GM12878 (cell line): ENCODE results near the gene LEMD2. TPM values are rescaled to one million over a fixed set of nuclear protein-coding genes. Genes with fewer than 3 reads are reported as not detected.

Experiments
- ATAC-seq: fragments of 200-7000 bp; cut with Tn5 transposase; 3 replicates; pipeline ENCODE4 v1.9.1; 2020; ENCODE audit warnings: mild to moderate bottlenecking, moderate library complexity
- BruUV-seq: library from RNA; stranded (reverse); fragments of 400-500 nt; replicated peaks from 2 replicates; lab custom pipeline; 2021; lab: Mats Ljungman, UMichigan
- CTCF ChIA-PET: fragments of 300-600 bp; sonication (Branson Sonifier 250); formaldehyde crosslinking; extraction: SDS; loops from one replicate; lab custom pipeline; 2021; ENCODE audit warnings: inconsistent platforms; lab: Yijun Ruan, JAX
- POLR2A ChIA-PET: fragments of 350-600 bp; formaldehyde crosslinking; extraction: SDS; loops from one replicate; lab custom pipeline; 2021; ENCODE audit warnings: inconsistent platforms; lab: Charles Lee
- RAD21 ChIA-PET: fragments of 300-600 bp; sonication (Branson Sonifier 250); formaldehyde crosslinking; loops from one replicate; lab custom pipeline; 2023; ENCODE audit warnings: antibody characterized with exemption; ENCODE audit not compliant: unreplicated experiment; lab: Charles Lee
- SMC1A ChIA-PET: fragments of 300-600 bp; sonication (Branson Sonifier 250); formaldehyde crosslinking; loops from one replicate; lab custom pipeline; 2023; ENCODE audit not compliant: unreplicated experiment, uncharacterized antibody; lab: Charles Lee
- DNase-seq: peaks from one replicate; pipeline ENCODE4 v3.0.0-alpha.2; 2011; ENCODE audit warnings: low read depth, low spot score
- FAIRE-seq: peaks from 3 replicates; lab custom pipeline; 2011; peaks lifted over from hg19 to GRCh38; lab: Jason Lieb, UNC
- H2AFZ ChIP-seq: 2 replicates; pipeline ENCODE4 v1.6.0; 2011; ENCODE audit warnings: low read depth, low read length, control low read depth; ENCODE audit not compliant: control insufficient read depth
- H3K27ac ChIP-seq: 2 replicates; pipeline ENCODE4 v1.5.1; 2011; ENCODE audit warnings: control low read depth; ENCODE audit not compliant: control insufficient read depth, insufficient read depth
- H3K27me3 ChIP-seq, 2 experiments: replicated peaks in 1 of 2; 2 replicates each; pipeline versions ENCODE4 v1.6.0 to v1.6.1; 2011; ENCODE audit warnings: low read length in 1 of 2; ENCODE audit not compliant: control insufficient read depth in 2 of 2, insufficient read depth in 2 of 2
- H3K36me3 ChIP-seq, 2 experiments: 2 replicates each; pipeline ENCODE4 v1.5.1; 2011; ENCODE audit warnings: low read length in 1 of 2; ENCODE audit not compliant: control insufficient read depth in 2 of 2, insufficient read depth in 2 of 2
- H3K4me1 ChIP-seq: 2 replicates; pipeline ENCODE4 v1.6.1; 2011; ENCODE audit warnings: mild to moderate bottlenecking, low read length, moderate library complexity, mixed read lengths; ENCODE audit not compliant: control insufficient read depth, insufficient read depth
- H3K4me2 ChIP-seq: 2 replicates; pipeline ENCODE4 v1.6.0; 2011; ENCODE audit warnings: control low read depth; ENCODE audit not compliant: control insufficient read depth, insufficient read depth
- H3K4me3 ChIP-seq: fragments of 200-600 bp; sonication (generic); 2 replicates; pipeline ENCODE4 v1.5.1; 2016
- H3K79me2 ChIP-seq: 2 replicates; pipeline ENCODE4 v1.6.0; 2011; ENCODE audit warnings: low read length; ENCODE audit not compliant: control insufficient read depth, insufficient read depth
- H3K9ac ChIP-seq: 2 replicates; pipeline ENCODE4 v1.8.0; 2011; ENCODE audit warnings: low read length, control low read depth, mixed read lengths; ENCODE audit not compliant: control insufficient read depth, insufficient read depth
- H3K9me3 ChIP-seq: replicated peaks from 3 replicates; pipeline ENCODE4 v1.5.1; 2011; ENCODE audit warnings: mild to moderate bottlenecking, low read length; ENCODE audit not compliant: control insufficient read depth, insufficient read depth
- H4K20me1 ChIP-seq: 2 replicates; pipeline ENCODE4 v1.6.0; 2011; ENCODE audit not compliant: control insufficient read depth, insufficient read depth
- ESRRA ChIP-seq: IDR thresholded peaks from 2 replicates; pipeline ENCODE4 v1.6.1; 2012; ENCODE audit warnings: mild to moderate bottlenecking, low read length, improper control_type of control experiment
- IKZF1 ChIP-seq: fragments of 450-650 bp; conservative IDR thresholded peaks from 2 replicates; pipeline ENCODE4 v1.6.1; 2017; ENCODE audit warnings: antibody characterized with exemption, mild to moderate bottlenecking
- JUND ChIP-seq: IDR thresholded peaks from 2 replicates; pipeline ENCODE4 v1.6.1; 2012; ENCODE audit warnings: low read depth, mild to moderate bottlenecking, low read length, improper control_type of control experiment, moderate library complexity
- LARP7 ChIP-seq: fragments of 450-650 bp; IDR thresholded peaks from 2 replicates; pipeline ENCODE4 v1.6.1; 2017; ENCODE audit warnings: mild to moderate bottlenecking
- PAX5 ChIP-seq: IDR thresholded peaks from 2 replicates; pipeline ENCODE4 v1.6.1; 2011; ENCODE audit warnings: low read depth, low read length, borderline replicate concordance
- RB1 ChIP-seq: fragments of 450-650 bp; formaldehyde crosslinking; IDR thresholded peaks from 2 replicates; pipeline ENCODE4 v1.6.1; 2017; ENCODE audit warnings: mild to moderate bottlenecking, borderline replicate concordance
- SMARCA5 ChIP-seq: fragments of 450-650 bp; IDR thresholded peaks from 2 replicates; pipeline ENCODE4 v1.6.1; 2017; ENCODE audit warnings: mild to moderate bottlenecking
- SP1 ChIP-seq: IDR thresholded peaks from one replicate; pipeline ENCODE4 v1.6.1; 2011; ENCODE audit warnings: low read depth, low read length
- SREBF1 ChIP-seq: IDR thresholded peaks from 2 replicates; pipeline ENCODE4 v1.6.1; 2012; ENCODE audit warnings: mild to moderate bottlenecking, low read length
- STAT3 ChIP-seq: IDR thresholded peaks from 2 replicates; pipeline ENCODE4 v1.6.1; 2011; ENCODE audit warnings: low read depth, low read length, improper control_type of control experiment
- TCF3 ChIP-seq: IDR thresholded peaks from 2 replicates; pipeline ENCODE4 v1.6.1; 2012; ENCODE audit warnings: low read depth, mild to moderate bottlenecking, low read length, borderline replicate concordance; ENCODE audit not compliant: insufficient read depth
- ZNF217 ChIP-seq: fragments of 450-650 bp; IDR thresholded peaks from 2 replicates; pipeline ENCODE4 v1.6.1; 2017; ENCODE audit warnings: antibody characterized with exemption, mild to moderate bottlenecking
- WGBS: methylation state at CpG from one replicate; pipeline ENCODE4 v1.1.6; 2016; ENCODE audit warnings: low lambda C conversion rate; ENCODE audit not compliant: insufficient replicate concordance, insufficient coverage; ENCODE audit errors: missing lambda C conversion rate; 5-methylcytosine and 5-hydroxymethylcytosine counted together
- in situ Hi-C: fragments of 300-500 bp; cut with MboI; formaldehyde crosslinking; loops from 9 replicates; pipeline ENCODE4 v1.14.3; 2018; ENCODE audit warnings: mixed read lengths
- intact Hi-C: fragments of 100-400 bp; cut with micrococcal nuclease; formaldehyde crosslinking; loops from one replicate; pipeline ENCODE4 v1.14.2; 2022; ENCODE audit not compliant: unreplicated experiment
- polyA plus RNA-seq, 11 experiments: library from polyadenylated mRNA; depleted of rRNA in 4 of 11; unstranded in 6 of 11; stranded (reverse) in 5 of 11; fragments of >200 nt; fragmentation: Nextera tagmentation in 4 of 11; fragmentation: Illumina TruSeq in 1 of 11; extraction: Ambion mirVana in 4 of 11; extraction: Trizol in 1 of 11; gene quantifications; 1 replicate in 1 of 11; 2 replicates in 10 of 11; pipeline versions ENCODE4 v1.2.1 to v1.2.3, GENCODE V29; 2011 to 2016; ENCODE audit warnings: inconsistent platforms in 2 of 11, missing spikeins in 2 of 11, low read depth in 1 of 11
- total RNA-seq, 4 experiments: library from RNA; depleted of rRNA in 3 of 4; stranded (reverse); fragments of >200 nt in 3 of 4; fragmentation: Illumina TruSeq in 1 of 4; extraction: Trizol in 1 of 4; gene quantifications; 2 replicates each; pipeline versions ENCODE4 v1.2.1 to v1.2.3, GENCODE V29; 2013 to 2021
- TF ChIP-seq, protein P1 (sequence below): fragments of 450-650 bp; IDR thresholded peaks from 2 replicates; pipeline ENCODE4 v1.6.1; 2018; ENCODE audit warnings: mild to moderate bottlenecking, low read depth, moderate library complexity; ENCODE audit not compliant: partially characterized antibody

Gene LEMD2
- total and polyA plus RNA-seq, 10 of the 15 experiments (the other 5 are each of a cell fraction or from before 2014, with no cell fraction given): 0.45 to 47.1 (median 22.8) TPM

DNA sequence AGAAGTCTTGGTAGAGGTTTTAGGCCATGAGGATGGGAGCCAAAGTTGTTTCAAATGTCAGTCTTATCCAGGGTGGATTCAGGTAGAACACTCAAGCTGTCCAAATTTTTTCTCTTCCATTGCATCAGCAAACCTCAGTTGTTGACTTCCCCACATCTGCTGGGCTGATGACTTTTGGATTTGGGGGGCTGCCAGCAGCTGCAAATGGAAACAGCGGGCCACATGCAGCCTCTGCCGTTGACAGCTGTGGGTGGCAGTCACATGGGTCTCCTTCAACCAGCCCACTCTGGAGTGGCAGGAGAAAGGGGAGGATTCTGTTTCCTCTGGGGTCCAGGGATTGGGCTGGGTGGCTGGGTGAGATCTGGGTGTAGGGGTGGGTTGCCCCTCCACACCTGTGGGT, 20.7 kb upstream of the LEMD2 start:
- Histone ChIP-seq H3K27ac (no peak overlapping the region), H3K36me3 (no peaks in the 10 kb centered on the region), H3K79me2 (no peaks in the 10 kb centered on the region)
- CTCF ChIA-PET: no interaction called here
- TF ChIP-seq RB1 (no peak), PAX5 (no peak), LARP7 (no peak), TCF3 (no peak), SREBF1 (no peak), SMARCA5 (no peak), ESRRA (no peak), STAT3 (no peak), JUND (no peak), ZNF217 (no peak), SP1 (no peak), IKZF1 (no peak)
- TF ChIP-seq, protein P1, sequence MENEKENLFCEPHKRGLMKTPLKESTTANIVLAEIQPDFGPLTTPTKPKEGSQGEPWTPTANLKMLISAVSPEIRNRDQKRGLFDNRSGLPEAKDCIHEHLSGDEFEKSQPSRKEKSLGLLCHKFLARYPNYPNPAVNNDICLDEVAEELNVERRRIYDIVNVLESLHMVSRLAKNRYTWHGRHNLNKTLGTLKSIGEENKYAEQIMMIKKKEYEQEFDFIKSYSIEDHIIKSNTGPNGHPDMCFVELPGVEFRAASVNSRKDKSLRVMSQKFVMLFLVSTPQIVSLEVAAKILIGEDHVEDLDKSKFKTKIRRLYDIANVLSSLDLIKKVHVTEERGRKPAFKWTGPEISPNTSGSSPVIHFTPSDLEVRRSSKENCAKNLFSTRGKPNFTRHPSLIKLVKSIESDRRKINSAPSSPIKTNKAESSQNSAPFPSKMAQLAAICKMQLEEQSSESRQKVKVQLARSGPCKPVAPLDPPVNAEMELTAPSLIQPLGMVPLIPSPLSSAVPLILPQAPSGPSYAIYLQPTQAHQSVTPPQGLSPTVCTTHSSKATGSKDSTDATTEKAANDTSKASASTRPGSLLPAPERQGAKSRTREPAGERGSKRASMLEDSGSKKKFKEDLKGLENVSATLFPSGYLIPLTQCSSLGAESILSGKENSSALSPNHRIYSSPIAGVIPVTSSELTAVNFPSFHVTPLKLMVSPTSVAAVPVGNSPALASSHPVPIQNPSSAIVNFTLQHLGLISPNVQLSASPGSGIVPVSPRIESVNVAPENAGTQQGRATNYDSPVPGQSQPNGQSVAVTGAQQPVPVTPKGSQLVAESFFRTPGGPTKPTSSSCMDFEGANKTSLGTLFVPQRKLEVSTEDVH: no peak
- TF ChIP-seq, all 136 proteins: peak for 0
- FAIRE-seq (no peak), ATAC-seq (no peak), DNase-seq (no peak)
- ChIA-PET POLR2A (no interaction called here), RAD21 (no interaction called here), SMC1A (no interaction called here)
- no peaks in the 10 kb centered on the region; the same call in 1 of the 2 replicates for H4K20me1 ChIP-seq
- in situ Hi-C loops (no loop called here), intact Hi-C loops (no loop called here)
- H3K9ac ChIP-seq: no peak overlapping the region
- H2AFZ ChIP-seq: no peak overlapping the region
- H3K4me2 ChIP-seq: no peak overlapping the region
- H3K4me1 ChIP-seq: no peaks in the 10 kb centered on the region
- H3K4me3 ChIP-seq: no peak overlapping the region
- H3K27me3 ChIP-seq: peaks cover 2 to 8% of the 10 kb centered on the region in 2 experiments; a peak in 3 of 4 replicates
- H3K9me3 ChIP-seq: no peaks in the 10 kb centered on the region
- 5% methylated on average over 2 of the region's 2 CpGs for WGBS
- BruUV-seq: no TSS peak
